Measurements from ENCODE around the gene SH3TC1.

DNA sequence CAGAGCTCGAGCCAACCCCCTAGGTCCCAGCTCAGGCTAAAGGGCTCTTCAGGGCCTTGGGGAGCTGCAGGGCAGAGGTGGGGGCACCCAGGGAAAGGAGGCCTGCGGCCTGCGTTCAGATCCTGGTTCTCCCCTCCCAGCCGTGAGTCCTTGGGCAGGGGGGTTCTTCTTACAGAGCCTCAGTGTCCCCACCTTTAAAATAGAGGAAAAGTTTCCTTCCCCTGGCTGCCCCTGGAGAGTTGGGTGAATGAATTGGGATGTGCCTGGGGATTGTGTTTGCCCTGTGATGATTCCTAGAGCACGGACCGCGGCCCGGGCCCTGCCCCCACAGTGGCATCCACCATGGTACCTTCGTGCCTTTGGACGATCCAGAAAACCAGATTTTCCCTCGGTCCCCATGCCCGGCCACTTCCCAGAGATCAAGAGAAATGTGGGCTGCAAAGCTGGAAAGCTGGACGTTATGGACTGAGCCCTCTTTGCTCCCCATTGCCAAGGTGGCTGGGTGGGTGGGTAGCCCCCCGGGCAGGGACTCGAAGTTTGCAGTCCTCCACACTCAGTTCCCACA is 81.9 kb downstream of the SH3TC1 start:
- TF ChIP-seq, protein P1, sequence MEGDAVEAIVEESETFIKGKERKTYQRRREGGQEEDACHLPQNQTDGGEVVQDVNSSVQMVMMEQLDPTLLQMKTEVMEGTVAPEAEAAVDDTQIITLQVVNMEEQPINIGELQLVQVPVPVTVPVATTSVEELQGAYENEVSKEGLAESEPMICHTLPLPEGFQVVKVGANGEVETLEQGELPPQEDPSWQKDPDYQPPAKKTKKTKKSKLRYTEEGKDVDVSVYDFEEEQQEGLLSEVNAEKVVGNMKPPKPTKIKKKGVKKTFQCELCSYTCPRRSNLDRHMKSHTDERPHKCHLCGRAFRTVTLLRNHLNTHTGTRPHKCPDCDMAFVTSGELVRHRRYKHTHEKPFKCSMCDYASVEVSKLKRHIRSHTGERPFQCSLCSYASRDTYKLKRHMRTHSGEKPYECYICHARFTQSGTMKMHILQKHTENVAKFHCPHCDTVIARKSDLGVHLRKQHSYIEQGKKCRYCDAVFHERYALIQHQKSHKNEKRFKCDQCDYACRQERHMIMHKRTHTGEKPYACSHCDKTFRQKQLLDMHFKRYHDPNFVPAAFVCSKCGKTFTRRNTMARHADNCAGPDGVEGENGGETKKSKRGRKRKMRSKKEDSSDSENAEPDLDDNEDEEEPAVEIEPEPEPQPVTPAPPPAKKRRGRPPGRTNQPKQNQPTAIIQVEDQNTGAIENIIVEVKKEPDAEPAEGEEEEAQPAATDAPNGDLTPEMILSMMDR (IDR thresholded peaks at IDR 0.05): no peak
- no peak for TF ChIP-seq POLR2A (IDR thresholded peaks at IDR 0.05)
- no peak for TF ChIP-seq EP300 (IDR thresholded peaks at IDR 0.05)
